Psoas muscle (tissue), 8 donors: ENCODE results near the gene OR4D5. TPM values are rescaled to one million over a fixed set of nuclear protein-coding genes. Genes with fewer than 3 reads are reported as not detected.

Experiments
- ATAC-seq, 4 donors: fragments of 200-7000 bp; cut with Tn5 transposase; one replicate each; pipeline ENCODE4 v1.9.1; 2020; ENCODE audit warnings: moderate library complexity in 3 of 4, mild to moderate bottlenecking in 2 of 4
- DNase-seq, 2 donors: peaks; one replicate each; pipeline ENCODE4 v3.0.0-alpha.2; 2020
- H3K27ac ChIP-seq: fragments of 200-600 bp; one replicate; pipeline ENCODE4 v1.8.0; 2022
- H3K27me3 ChIP-seq, 3 donors: fragments of 200-600 bp in 1 of 3; one replicate each; pipeline versions ENCODE4 v1.6.1 to v1.8.0; 2013 to 2022; ENCODE audit warnings: low read length in 2 of 3, mild to moderate bottlenecking in 2 of 3, moderate library complexity in 1 of 3; ENCODE audit not compliant: insufficient read depth in 3 of 3
- H3K36me3 ChIP-seq, 2 donors: fragments of 200-600 bp in 1 of 2; one replicate each; pipeline versions ENCODE4 v1.6.1 to v1.8.0; 2013 to 2022; ENCODE audit warnings: low read depth in 1 of 2, mild to moderate bottlenecking in 1 of 2, moderate library complexity in 1 of 2; ENCODE audit not compliant: insufficient read depth in 1 of 2
- H3K4me1 ChIP-seq: fragments of 200-600 bp; one replicate; pipeline ENCODE4 v1.8.0; 2022
- H3K4me3 ChIP-seq: fragments of 200-600 bp; one replicate; pipeline ENCODE4 v1.8.0; 2022; ENCODE audit warnings: mild to moderate bottlenecking
- H3K9me3 ChIP-seq: fragments of 200-600 bp; one replicate; pipeline ENCODE4 v1.8.0; 2022
- CTCF ChIP-seq: fragments of 200-600 bp; IDR thresholded peaks from one replicate; pipeline ENCODE4 v1.8.0; 2022; ENCODE audit warnings: antibody characterized with exemption
- WGBS, 3 donors: extraction: QIAGEN DNeasy Blood & Tissue Kit; methylation state at CpG; one replicate each; pipeline versions ENCODE4 v1.1.6 to v1.1.7; 2013; 5-methylcytosine and 5-hydroxymethylcytosine counted together
- intact Hi-C, 2 donors: fragments of 100-400 bp; cut with DNase I; formaldehyde crosslinking; loops; one replicate each; pipeline versions ENCODE4 v1.11.0 to v1.14.2; 2022
- long read RNA-seq, 2 donors: library from polyadenylated mRNA; unstranded; transcript quantifications; one replicate each; pipeline ENCODE4 v2.0.0, GENCODE V29; 2021
- polyA plus RNA-seq, 3 donors: library from polyadenylated mRNA; stranded (reverse); fragments of 200-250 nt; gene quantifications; one replicate each; pipeline ENCODE4 v1.2.3, GENCODE V29; 2013
- total RNA-seq, 4 donors: library from RNA; stranded (reverse); fragmentation: NEBNext Ultra II Directional in 2 of 4; extraction: Animal tissue kit (Norgen Biotek cat#: 25700) in 2 of 4; gene quantifications; one replicate each; pipeline versions ENCODE4 v1.2.1 to v1.2.4, GENCODE V29; 2021 to 2023
- donor health status: healthy with polysubstance abuse.
- donor health status: DM: no; HTN: no; CAD: no; lungs with moderate emphysema.
- donor health status: Bipolar disorder and iron deficiency.
- donor health status: healthy.
- donor health status: DM: yes; HTN: yes; CAD: no.
- donor health status: DM: no; HTN: no; CAD: no.
- donor health status: DM: no; HTN: no; CAD: no.
- donor health status: DM: yes; HTN: yes; CAD: no.

OR4D5 gene
- total RNA-seq (not detected), polyA plus RNA-seq (not detected)
- long read RNA-seq, donor 1 = 0 reads
- long read RNA-seq, donor 2 = 0 reads

- Histone ChIP-seq H3K27ac (no peak within 1 kb of the TSS), H3K9me3 (no peaks in the 10 kb centered on the region), H3K36me3 (no peaks in the 10 kb centered on the region), H3K4me1 (no peaks in the 10 kb centered on the region), H3K27me3 (no peaks in the 10 kb centered on the region), H3K4me3 (no peak within 1 kb of the TSS)
- WGBS, 3 donors = 67 to 80% (median 76%) methylated on average over 1 of the region's 1 CpG
- intact Hi-C loops = no loop called here
- ATAC-seq = no peak
- no peak for DNase-seq
- no peak for TF ChIP-seq CTCF
Measured at GRCh38 chr11:123939317-123939716, at the start of gene OR4D5. OR4D5 (plus strand) TSS chr11:123939617; CDS start chr11:123939617, 0 bp downstream.

GRCh38 chr11:123892031-123892430 lies 47.4 kb upstream of the OR4D5 start:
- H3K27me3 ChIP-seq = no peaks in the 10 kb centered on the region
- no peak for DNase-seq
- H3K27ac ChIP-seq = no peak overlapping the region
- H3K9me3 ChIP-seq = no peaks in the 10 kb centered on the region
- ATAC-seq = no peak
- intact Hi-C loops = no loop called here
- H3K4me1 ChIP-seq = no peaks in the 10 kb centered on the region
- H3K4me3 ChIP-seq = no peak overlapping the region
- no peak for TF ChIP-seq CTCF
- no peaks in the 10 kb centered on the region for H3K36me3 ChIP-seq

- Histone ChIP-seq H3K36me3 (no peaks in the 10 kb centered on the region), H3K9me3 (no peaks in the 10 kb centered on the region), H3K27ac (no peak overlapping the region), H3K4me1 (no peaks in the 10 kb centered on the region), H3K27me3 (no peaks in the 10 kb centered on the region), H3K4me3 (no peak overlapping the region)
- intact Hi-C loops = no loop called here
- no peak for TF ChIP-seq CTCF
- 66 to 80% (median 69%) methylated on average over 3 of the region's 3 CpGs for WGBS, 3 donors
- ATAC-seq = no peak
- no peak for DNase-seq
Measured at GRCh38 chr11:123899792-123900191, 39.6 kb upstream of the OR4D5 start.

GRCh38 chr11:123901867-123902266 lies 37.5 kb upstream of the OR4D5 start, which contains the start of gene OR8D4:
OR8D4 (plus strand) TSS chr11:123902167; CDS start chr11:123906432, 4,265 bp downstream.
- Histone ChIP-seq H3K4me1 (no peaks in the 10 kb centered on the region), H3K27me3 (no peaks in the 10 kb centered on the region), H3K4me3 (no peak within 1 kb of the TSS), H3K9me3 (no peaks in the 10 kb centered on the region), H3K27ac (no peak within 1 kb of the TSS), H3K36me3 (no peaks in the 10 kb centered on the region)
- ATAC-seq (no peak), DNase-seq (no peak)
- no peak for TF ChIP-seq CTCF
- intact Hi-C loops = no loop called here
- 79 to 90% (median 79%) methylated on average over 1 of the region's 1 CpG for WGBS, 3 donors

- ATAC-seq (no peak), DNase-seq (no peak)
- no peaks in the 10 kb centered on the region for H3K36me3 ChIP-seq
- H3K4me1 ChIP-seq = no peaks in the 10 kb centered on the region
- TF ChIP-seq CTCF = no peak
- no peak overlapping the region for H3K4me3 ChIP-seq
- H3K9me3 ChIP-seq = no peaks in the 10 kb centered on the region
- no peak overlapping the region for H3K27ac ChIP-seq
- WGBS, 3 donors = 86 to 88% (median 86%) methylated on average over 2 of the region's 2 CpGs
- H3K27me3 ChIP-seq = no peaks in the 10 kb centered on the region
- intact Hi-C loops = no loop called here
Measured at GRCh38 chr11:123903932-123904331, 35.5 kb upstream of the OR4D5 start.
